ENCODE data around the gene BRSK1.

Gene BRSK1

DNA sequence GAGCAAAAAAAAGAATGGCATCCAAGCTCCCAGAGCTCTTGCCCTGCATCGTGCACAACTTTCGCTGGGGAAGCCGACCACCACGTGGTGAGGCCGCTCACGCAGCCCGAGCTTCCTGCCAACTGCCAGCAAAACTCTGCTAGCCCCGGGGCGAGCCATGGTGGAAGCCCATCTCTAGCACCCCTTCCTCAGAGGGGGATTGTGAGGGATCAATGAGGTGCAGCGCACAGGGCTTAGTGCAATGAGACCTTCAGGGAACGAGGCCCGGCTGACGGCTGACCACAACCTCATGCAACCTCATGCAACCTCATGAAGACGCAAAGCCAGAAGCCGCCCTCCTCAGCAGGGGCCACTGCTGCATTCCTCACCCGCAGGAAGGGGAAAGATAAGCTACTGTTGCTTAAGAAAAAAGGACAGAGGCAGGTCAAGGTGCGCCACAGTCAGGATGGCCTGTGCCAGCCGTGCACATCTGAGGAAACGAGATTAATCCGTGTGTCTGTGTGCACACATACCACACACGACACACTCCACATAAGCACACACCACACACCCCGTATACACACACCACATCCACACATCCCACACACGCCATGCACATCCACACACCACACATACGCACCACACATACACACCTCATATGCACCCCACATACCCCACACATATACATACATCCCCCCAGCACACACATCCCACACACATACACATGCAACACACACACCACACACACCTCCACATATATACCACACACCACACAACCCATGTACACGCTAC is 13.4 kb upstream of the BRSK1 start:
- H3K27me3 ChIP-seq (ENCODE audit: control insufficient read depth, low read length), result no peaks in the 10 kb centered on the region
- 0 out of 2 replicates have a peak, but pooled peaks cover 8% of the 10 kb centered on the region for H4K20me1 ChIP-seq (ENCODE audit: control insufficient read depth, insufficient read depth, low read depth, low read length)

DNA sequence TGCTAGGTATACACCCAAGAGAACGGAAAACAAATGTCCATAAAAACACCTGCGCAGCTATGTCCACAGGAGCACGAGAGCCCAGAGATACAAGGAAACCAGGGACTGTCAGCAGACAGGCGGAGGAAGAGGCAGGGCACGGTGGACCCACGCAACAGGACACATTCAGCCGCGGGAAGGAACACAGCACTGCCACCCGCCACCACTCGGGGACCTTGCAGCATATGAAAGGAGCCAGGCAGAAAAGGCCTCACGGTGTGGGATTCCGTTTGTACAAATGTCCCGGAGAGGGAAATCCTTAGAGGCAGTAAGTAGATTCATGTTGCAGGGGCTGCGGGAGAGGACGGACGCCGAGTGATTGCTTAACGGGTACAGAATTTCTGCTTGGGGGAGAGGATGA is 11.7 kb upstream of the BRSK1 start:
- peaks cover 20% of the 10 kb centered on the region for H3F3A ChIP-seq (ENCODE audit: control insufficient read depth, insufficient read depth)
- peaks cover 8% of the 10 kb centered on the region for H3K79me2 ChIP-seq (ENCODE audit: control insufficient read depth, low read length)
- H3K9me3 ChIP-seq (ENCODE audit: control insufficient read depth, insufficient read depth, low read length), result no peaks in the 10 kb centered on the region
- 0 out of 2 replicates have a peak, but pooled peaks cover 9% of the 10 kb centered on the region for H4K20me1 ChIP-seq (ENCODE audit: control insufficient read depth, insufficient read depth, low read depth, low read length)
- no peak overlapping the region for H3K27ac ChIP-seq (ENCODE audit: low read depth, low read length)
- H3K4me1 ChIP-seq (ENCODE audit: control insufficient read depth, low read length), result peaks cover 26% of the 10 kb centered on the region
- H3K9me2 ChIP-seq (replicated peaks; ENCODE audit: control insufficient read depth, low read length), result no peaks in the 10 kb centered on the region
- H3K4me3 ChIP-seq (ENCODE audit: low read length), result no peak overlapping the region
- H3K4me2 ChIP-seq (ENCODE audit: low read length), result no peak overlapping the region
- TF ChIP-seq EZH2phosphoT487 (IDR thresholded peaks at IDR 0.05; ENCODE audit: borderline replicate concordance, low read length), result no peak
- TF ChIP-seq, protein P1, sequence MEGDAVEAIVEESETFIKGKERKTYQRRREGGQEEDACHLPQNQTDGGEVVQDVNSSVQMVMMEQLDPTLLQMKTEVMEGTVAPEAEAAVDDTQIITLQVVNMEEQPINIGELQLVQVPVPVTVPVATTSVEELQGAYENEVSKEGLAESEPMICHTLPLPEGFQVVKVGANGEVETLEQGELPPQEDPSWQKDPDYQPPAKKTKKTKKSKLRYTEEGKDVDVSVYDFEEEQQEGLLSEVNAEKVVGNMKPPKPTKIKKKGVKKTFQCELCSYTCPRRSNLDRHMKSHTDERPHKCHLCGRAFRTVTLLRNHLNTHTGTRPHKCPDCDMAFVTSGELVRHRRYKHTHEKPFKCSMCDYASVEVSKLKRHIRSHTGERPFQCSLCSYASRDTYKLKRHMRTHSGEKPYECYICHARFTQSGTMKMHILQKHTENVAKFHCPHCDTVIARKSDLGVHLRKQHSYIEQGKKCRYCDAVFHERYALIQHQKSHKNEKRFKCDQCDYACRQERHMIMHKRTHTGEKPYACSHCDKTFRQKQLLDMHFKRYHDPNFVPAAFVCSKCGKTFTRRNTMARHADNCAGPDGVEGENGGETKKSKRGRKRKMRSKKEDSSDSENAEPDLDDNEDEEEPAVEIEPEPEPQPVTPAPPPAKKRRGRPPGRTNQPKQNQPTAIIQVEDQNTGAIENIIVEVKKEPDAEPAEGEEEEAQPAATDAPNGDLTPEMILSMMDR (IDR thresholded peaks at IDR 0.05; ENCODE audit: low read depth, low read length, poor library complexity, severe bottlenecking), result no peak
- H3K36me3 ChIP-seq (ENCODE audit: control insufficient read depth, low read length), result peaks cover 21% of the 10 kb centered on the region
- H3K27me3 ChIP-seq (ENCODE audit: control insufficient read depth, low read length), result no peaks in the 10 kb centered on the region; the same call in 1 of the 2 replicates

More for the DNA sequence above, 13.4 kb upstream of the BRSK1 start:
- Histone ChIP-seq H3K36me3 (ENCODE audit: control insufficient read depth, low read length) (peaks cover 14% of the 10 kb centered on the region; the same call in 1 of the 2 replicates), H3K4me2 (ENCODE audit: low read length) (no peak overlapping the region), H3K9me3 (ENCODE audit: control insufficient read depth, insufficient read depth, low read length) (peaks cover 7% of the 10 kb centered on the region; the same call in 1 of the 2 replicates), H3K79me2 (ENCODE audit: control insufficient read depth, low read length) (peaks cover 13% of the 10 kb centered on the region), H3F3A (ENCODE audit: control insufficient read depth, insufficient read depth) (peaks cover 12% of the 10 kb centered on the region), H3K9me2 (replicated peaks; ENCODE audit: control insufficient read depth, low read length) (no peaks in the 10 kb centered on the region), H3K4me3 (ENCODE audit: low read length) (no peak overlapping the region), H3K4me1 (ENCODE audit: control insufficient read depth, low read length) (peaks cover 10% of the 10 kb centered on the region), H3K27ac (ENCODE audit: low read depth, low read length) (no peak overlapping the region)
- TF ChIP-seq, protein P1 (IDR thresholded peaks at IDR 0.05; ENCODE audit: low read depth, low read length, poor library complexity, severe bottlenecking), result no peak
- no peak for TF ChIP-seq EZH2phosphoT487 (IDR thresholded peaks at IDR 0.05; ENCODE audit: borderline replicate concordance, low read length)

DNA sequence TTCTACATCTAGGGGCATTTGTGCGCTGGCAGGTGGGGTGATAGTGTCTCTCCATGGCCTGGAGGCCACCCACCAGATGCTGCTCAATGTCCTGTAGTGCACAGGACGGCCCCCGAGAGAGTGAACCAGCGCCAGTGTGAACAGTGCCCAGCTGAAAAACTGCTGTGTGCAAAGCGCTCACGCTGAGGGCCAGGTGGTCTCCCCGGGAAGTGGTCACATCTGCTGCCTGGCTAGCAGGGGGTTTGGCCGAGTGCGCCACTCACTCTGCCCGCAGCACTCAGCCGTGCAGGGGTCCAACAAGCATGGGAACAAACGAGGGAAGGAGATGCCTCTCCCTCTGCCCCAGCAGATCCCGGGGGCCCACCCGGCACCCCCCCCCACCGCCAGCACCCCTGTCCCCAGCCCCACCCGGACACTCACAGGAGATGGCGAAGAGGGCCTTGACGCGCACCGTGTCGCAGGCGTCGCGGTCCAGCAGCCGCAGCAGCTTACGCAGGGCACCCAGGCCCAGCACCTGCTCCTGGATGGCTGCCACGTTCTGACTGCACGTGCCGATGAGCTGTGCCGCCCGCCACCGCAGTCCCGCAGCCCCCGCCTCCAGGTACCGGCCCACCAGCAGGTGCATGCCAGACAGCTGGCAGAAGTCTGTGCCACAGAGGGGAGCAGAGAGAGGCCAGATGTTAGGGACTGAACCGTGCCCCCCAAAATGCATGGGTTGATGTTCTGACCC is 9.7 kb upstream of the BRSK1 start:
- H3K27ac ChIP-seq (ENCODE audit: low read depth, low read length), result no peak overlapping the region
- H3K4me2 ChIP-seq (ENCODE audit: low read length), result no peak overlapping the region
- no peaks in the 10 kb centered on the region for H3K9me3 ChIP-seq (ENCODE audit: control insufficient read depth, insufficient read depth, low read length)
- H4K20me1 ChIP-seq (ENCODE audit: control insufficient read depth, insufficient read depth, low read depth, low read length), result 0 out of 2 replicates have a peak, but pooled peaks cover 9% of the 10 kb centered on the region
- no peak overlapping the region for H3K4me3 ChIP-seq (ENCODE audit: low read length)
- peaks cover 23% of the 10 kb centered on the region for H3F3A ChIP-seq (ENCODE audit: control insufficient read depth, insufficient read depth)
- H3K79me2 ChIP-seq (ENCODE audit: control insufficient read depth, low read length), result peaks cover 9% of the 10 kb centered on the region
- TF ChIP-seq EZH2phosphoT487 (IDR thresholded peaks at IDR 0.05; ENCODE audit: borderline replicate concordance, low read length), result no peak
- TF ChIP-seq, protein P1 (IDR thresholded peaks at IDR 0.05; ENCODE audit: low read depth, low read length, poor library complexity, severe bottlenecking), result no peak
- H3K9me2 ChIP-seq (replicated peaks; ENCODE audit: control insufficient read depth, low read length), result no peaks in the 10 kb centered on the region
- peaks cover 46% of the 10 kb centered on the region for H3K4me1 ChIP-seq (ENCODE audit: control insufficient read depth, low read length)
- H3K36me3 ChIP-seq (ENCODE audit: control insufficient read depth, low read length), result peaks cover 29% of the 10 kb centered on the region
- H3K27me3 ChIP-seq (ENCODE audit: control insufficient read depth, low read length), result no peaks in the 10 kb centered on the region; the same call in 1 of the 2 replicates

Data from DOHH2 (cell line).